SK-N-SH (cell line): ENCODE measurements around the gene GGACT. TPM values are rescaled to one million over a fixed set of nuclear protein-coding genes. Genes with fewer than 3 reads are reported as not detected.

ENCODE experiments used
- CTCF ChIA-PET: fragments of 300-600, 350-600 bp; formaldehyde crosslinking; extraction: SDS; loops from one replicate; lab custom pipeline; 2021; lab: Yijun Ruan, JAX
- POLR2A ChIA-PET: fragments of 350-600 bp; sonication (Branson Sonifier 250); formaldehyde crosslinking; extraction: SDS; loops from one replicate; lab custom pipeline; 2020; ENCODE audit warnings: antibody characterized with exemption, inconsistent platforms; lab: Yijun Ruan, JAX
- DNase-seq: peaks from one replicate; pipeline ENCODE4 v3.0.0; 2012
- H2AFZ ChIP-seq: fragments of 200-600 bp; sonication (generic); 2 replicates; pipeline ENCODE4 v1.8.1; 2016; ENCODE audit warnings: antibody characterized with exemption, mild to moderate bottlenecking, low read depth
- H3F3A ChIP-seq: fragments of 200-600 bp; sonication (generic); replicated peaks from 2 replicates; pipeline ENCODE3; 2016; ENCODE audit warnings: antibody characterized with exemption, mild to moderate bottlenecking; ENCODE audit not compliant: insufficient read depth
- H3K27ac ChIP-seq, 2 experiments: fragments of 200-500 bp in 1 of 2; fragments of 200-600 bp in 1 of 2; sonication (Bioruptor generic) in 1 of 2; sonication (generic), shearing (Covaris generic) in 1 of 2; 2 replicates each; pipeline versions ENCODE4 v1.5.1 to v1.6.1; 2014 to 2016; ENCODE audit warnings: low read depth in 2 of 2, inconsistent platforms in 1 of 2, low read length in 1 of 2, mild to moderate bottlenecking in 1 of 2, mixed read lengths in 1 of 2
- H3K27me3 ChIP-seq: fragments of 200-600 bp; sonication (generic), shearing (Covaris generic); 2 replicates; pipeline ENCODE4 v1.6.1; 2016; ENCODE audit warnings: mixed run types; ENCODE audit not compliant: insufficient read depth
- H3K36me3 ChIP-seq, 2 experiments: fragments of 200-500 bp in 1 of 2; fragments of 200-600 bp in 1 of 2; sonication (Bioruptor generic) in 1 of 2; sonication (generic) in 1 of 2; replicated peaks in 1 of 2; 2 replicates each; pipeline versions ENCODE3 to v1.5.1; 2014 to 2016; ENCODE audit warnings: low read length in 1 of 2, mild to moderate bottlenecking in 1 of 2; ENCODE audit not compliant: insufficient read depth in 2 of 2, control insufficient read depth in 1 of 2
- H3K4me1 ChIP-seq, 2 experiments: fragments of 200-500 bp in 1 of 2; fragments of 200-600 bp in 1 of 2; sonication (Bioruptor generic) in 1 of 2; sonication (generic), shearing (Covaris generic) in 1 of 2; 2 replicates each; pipeline versions ENCODE4 v1.5.1 to v1.6.1; 2014 to 2016; ENCODE audit warnings: low read depth in 1 of 2, low read length in 1 of 2, mixed run types in 1 of 2; ENCODE audit not compliant: insufficient read depth in 2 of 2, control insufficient read depth in 1 of 2
- H3K4me2 ChIP-seq: fragments of 200-600 bp; sonication (generic), shearing (Covaris generic); 2 replicates; pipeline ENCODE4 v1.6.1; 2017; ENCODE audit warnings: mixed run types
- H3K4me3 ChIP-seq, 2 experiments: fragments of 200-500 bp in 1 of 2; fragments of 200-600 bp in 1 of 2; sonication (Bioruptor generic) in 1 of 2; sonication (generic), shearing (Covaris generic) in 1 of 2; 2 replicates each; pipeline versions ENCODE4 v1.5.1 to v1.8.1; 2014 to 2016; ENCODE audit warnings: low read depth in 2 of 2, inconsistent platforms in 1 of 2, low read length in 1 of 2, mild to moderate bottlenecking in 1 of 2, mixed read lengths in 1 of 2, moderate library complexity in 1 of 2
- H3K79me2 ChIP-seq: fragments of 200-600 bp; sonication (generic); 2 replicates; pipeline ENCODE4 v1.8.1; 2017; ENCODE audit warnings: mild to moderate bottlenecking; ENCODE audit not compliant: insufficient read depth
- H3K9ac ChIP-seq: fragments of 200-600 bp; sonication (generic); 2 replicates; pipeline ENCODE4 v1.6.1; 2017; ENCODE audit warnings: mixed run types
- H3K9me2 ChIP-seq: fragments of 200-600 bp; sonication (generic); 2 replicates; pipeline ENCODE4 v1.6.1; 2017; ENCODE audit warnings: mixed run types
- H3K9me3 ChIP-seq: fragments of 200-600 bp; sonication (generic); 2 replicates; pipeline ENCODE4 v1.6.1; 2017; ENCODE audit warnings: mixed run types, mild to moderate bottlenecking, moderate library complexity
- H4K20me1 ChIP-seq: fragments of 200-600 bp; sonication (generic); 2 replicates; pipeline ENCODE4 v1.6.1; 2017; ENCODE audit warnings: mild to moderate bottlenecking, mixed run types; ENCODE audit not compliant: insufficient read depth
- FOSL2 ChIP-seq: IDR thresholded peaks from 2 replicates; pipeline ENCODE4 v1.4.0; 2012; ENCODE audit warnings: low read depth, mild to moderate bottlenecking, moderate library complexity, borderline replicate concordance
- FOXJ3 ChIP-seq: sonication (generic); formaldehyde crosslinking; IDR thresholded peaks from 2 replicates; pipeline ENCODE4 v1.5.1; 2020; ENCODE audit warnings: mild to moderate bottlenecking, missing genetic modification reagents
- FOXM1 ChIP-seq: IDR thresholded peaks from 2 replicates; pipeline ENCODE4 v1.4.0; 2012; ENCODE audit warnings: low read depth, mild to moderate bottlenecking
- GABPA ChIP-seq: IDR thresholded peaks from 2 replicates; pipeline ENCODE4 v1.4.0; 2012; ENCODE audit warnings: low read depth, mild to moderate bottlenecking
- NFIC ChIP-seq: IDR thresholded peaks from 2 replicates; pipeline ENCODE4 v1.4.0; 2012; ENCODE audit warnings: borderline replicate concordance
- NRF1 ChIP-seq: IDR thresholded peaks from 2 replicates; pipeline ENCODE4 v1.6.1; 2012; ENCODE audit warnings: low read depth, mild to moderate bottlenecking, low read length
- RCOR1 ChIP-seq: fragments of 150-350 bp; IDR thresholded peaks from 2 replicates; pipeline ENCODE4 v1.6.1; 2017; ENCODE audit warnings: antibody characterized with exemption, low read length
- SIN3A ChIP-seq: IDR thresholded peaks from 2 replicates; pipeline ENCODE4 v1.6.1; 2012; ENCODE audit warnings: low read depth, mild to moderate bottlenecking, low read length, moderate library complexity, borderline replicate concordance
- SMC3 ChIP-seq: IDR thresholded peaks from 2 replicates; pipeline ENCODE4 v1.6.1; 2012; ENCODE audit warnings: low read depth, low read length, improper control_type of control experiment
- TAF1 ChIP-seq: IDR thresholded peaks from 2 replicates; pipeline ENCODE4 v1.6.1; 2012; ENCODE audit warnings: low read depth, mild to moderate bottlenecking, low read length, moderate library complexity, borderline replicate concordance
- TEAD4 ChIP-seq: IDR thresholded peaks from 2 replicates; pipeline ENCODE4 v1.4.0; 2012; ENCODE audit warnings: mild to moderate bottlenecking, borderline replicate concordance; ENCODE audit not compliant: insufficient read depth
- YY1 ChIP-seq: IDR thresholded peaks from 2 replicates; pipeline ENCODE4 v1.4.0; 2012; ENCODE audit warnings: low read depth, mild to moderate bottlenecking
- WGBS: methylation state at CpG from one replicate; pipeline ENCODE4 v1.1.6; 2017; ENCODE audit warnings: low lambda C conversion rate; 5-methylcytosine and 5-hydroxymethylcytosine counted together
- polyA plus RNA-seq, 3 experiments: library from polyadenylated mRNA; depleted of rRNA; stranded (reverse); fragments of >200 nt; gene quantifications; 2 replicates each; pipeline ENCODE4 v1.2.3, GENCODE V29; 2012
- TF ChIP-seq, protein P1 (sequence below): IDR thresholded peaks from 2 replicates; pipeline ENCODE4; 2012
- TF ChIP-seq, protein P2 (sequence below): IDR thresholded peaks from 2 replicates; pipeline ENCODE4 v1.6.1; 2012; ENCODE audit warnings: mild to moderate bottlenecking, low read depth, low read length, moderate library complexity
- TF ChIP-seq, protein P3 (sequence below): IDR thresholded peaks from 2 replicates; pipeline ENCODE4 v1.4.0; 2012; ENCODE audit warnings: low read depth
- TF ChIP-seq, protein P4 (sequence below): fragments of 200-600 bp; sonication (generic); IDR thresholded peaks from 2 replicates; pipeline ENCODE4 v1.6.1; 2017; ENCODE audit warnings: antibody characterized with exemption, mild to moderate bottlenecking, moderate library complexity
- TF ChIP-seq, protein P5 (sequence below): fragments of 150-350 bp; IDR thresholded peaks from 2 replicates; pipeline ENCODE4 v1.6.1; 2016; ENCODE audit warnings: mild to moderate bottlenecking, low read depth, low read length

The GGACT gene
- polyA plus RNA-seq, 1 of the 3 experiments (the other 2 are of a cell fraction): 7.1 TPM

DNA sequence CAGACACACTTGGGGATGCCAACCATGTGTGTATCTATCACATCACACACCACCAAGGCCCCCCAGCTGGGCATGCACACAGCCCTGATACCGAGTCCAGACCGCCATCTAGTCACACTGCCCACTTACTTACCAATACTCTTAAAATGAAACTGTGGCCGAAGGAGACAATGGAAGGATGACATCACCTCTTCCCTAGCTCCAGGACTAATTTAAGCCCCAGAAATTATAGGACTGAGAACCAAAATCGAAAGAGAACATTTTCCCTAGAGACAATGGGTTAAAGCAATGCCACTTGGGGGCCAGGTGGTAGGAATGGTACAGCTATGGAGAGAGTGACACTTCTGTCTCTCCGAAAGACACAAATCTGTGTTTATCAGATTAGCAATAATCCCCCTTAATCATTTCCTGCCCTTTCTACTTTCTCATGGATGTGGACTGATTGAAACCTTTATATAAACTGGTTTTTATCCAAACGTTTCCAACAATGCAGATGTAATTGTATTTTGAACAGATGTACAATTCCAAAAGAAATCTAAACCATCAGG, 663 bp upstream of the GGACT start:
- 88% methylated on average over 6 of the region's 6 CpGs for WGBS
- H3K9me3 ChIP-seq: no peaks in the 10 kb centered on the region
- no peak overlapping the region for H3K4me3 ChIP-seq
- H3K36me3 ChIP-seq: no peaks in the 10 kb centered on the region
- DNase-seq: no peak
- no peaks in the 10 kb centered on the region for H3K27me3 ChIP-seq
- H3K9ac ChIP-seq: no peak overlapping the region
- H3K79me2 ChIP-seq: no peaks in the 10 kb centered on the region
- H4K20me1 ChIP-seq: no peaks in the 10 kb centered on the region
- no peaks in the 10 kb centered on the region for H3K9me2 ChIP-seq
- peaks cover 0 to 5% of the 10 kb centered on the region in 2 experiments; a peak in 1 of 4 replicates for H3K4me1 ChIP-seq
- no peak overlapping the region for H3K27ac ChIP-seq
- peak overlapping the region; percentile 97; the same call in 1 of the 2 replicates for H2AFZ ChIP-seq
- ChIA-PET POLR2A (no interaction called here), CTCF (interaction anchor here (0.6 to 5.8 kb wide), 12 partner anchors 8 to 1152 kb away, joined by 3 to 30 read pairs (median 4); no protein-coding TSS in a partner anchor)
- peak overlapping the region; percentile 76 for H3K4me2 ChIP-seq
- H3F3A ChIP-seq: no peaks in the 10 kb centered on the region
- TF ChIP-seq TEAD4 (no peak), FOXJ3 (no peak), GABPA (no peak), SMC3 (no peak), NRF1 (no peak), NFIC (no peak), YY1 (no peak)
- TF ChIP-seq, protein P1, sequence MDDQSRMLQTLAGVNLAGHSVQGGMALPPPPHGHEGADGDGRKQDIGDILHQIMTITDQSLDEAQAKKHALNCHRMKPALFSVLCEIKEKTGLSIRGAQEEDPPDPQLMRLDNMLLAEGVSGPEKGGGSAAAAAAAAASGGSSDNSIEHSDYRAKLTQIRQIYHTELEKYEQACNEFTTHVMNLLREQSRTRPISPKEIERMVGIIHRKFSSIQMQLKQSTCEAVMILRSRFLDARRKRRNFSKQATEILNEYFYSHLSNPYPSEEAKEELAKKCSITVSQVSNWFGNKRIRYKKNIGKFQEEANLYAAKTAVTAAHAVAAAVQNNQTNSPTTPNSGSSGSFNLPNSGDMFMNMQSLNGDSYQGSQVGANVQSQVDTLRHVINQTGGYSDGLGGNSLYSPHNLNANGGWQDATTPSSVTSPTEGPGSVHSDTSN: no peak

DNA sequence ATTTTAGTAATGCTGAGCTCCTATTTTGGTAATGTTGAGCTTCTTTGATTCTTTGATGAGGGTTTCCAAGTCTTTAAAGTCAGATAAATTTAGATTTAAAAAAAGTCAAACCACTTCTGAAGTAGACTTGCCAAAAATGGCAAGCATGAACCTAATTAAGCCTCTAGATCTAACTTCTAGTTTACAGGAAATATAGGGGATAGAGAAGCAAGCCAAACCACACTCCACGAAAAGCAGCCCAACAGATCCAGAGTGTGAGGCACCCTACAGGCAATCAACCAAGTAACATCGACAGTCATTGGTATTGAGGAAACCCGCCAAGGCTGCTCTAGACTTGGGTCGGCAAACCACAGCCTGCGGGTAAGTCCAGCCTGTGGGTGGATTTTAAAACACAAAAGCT, 3.7 kb downstream of the GGACT start:
- H3K27me3 ChIP-seq: no peaks in the 10 kb centered on the region
- no peaks in the 10 kb centered on the region for H3K79me2 ChIP-seq
- no peaks in the 10 kb centered on the region for H3K9me3 ChIP-seq
- H2AFZ ChIP-seq: no peak overlapping the region
- ChIA-PET CTCF (interaction anchor here (1.5 to 5.8 kb wide), 2 partner anchors 12 to 517 kb away, joined by 5 to 30 read pairs; no protein-coding TSS in a partner anchor), POLR2A (no interaction called here)
- no peak overlapping the region for H3K4me3 ChIP-seq
- H3K36me3 ChIP-seq: peaks cover 0 to 6% of the 10 kb centered on the region in 2 experiments
- no peak overlapping the region for H3K27ac ChIP-seq
- TF ChIP-seq FOSL2 (no peak), SMC3 (no peak), FOXJ3 (no peak), RCOR1 (no peak), GABPA (no peak), FOXM1 (no peak), TAF1 (no peak), NFIC (no peak), SIN3A (no peak)
- TF ChIP-seq, protein P2, sequence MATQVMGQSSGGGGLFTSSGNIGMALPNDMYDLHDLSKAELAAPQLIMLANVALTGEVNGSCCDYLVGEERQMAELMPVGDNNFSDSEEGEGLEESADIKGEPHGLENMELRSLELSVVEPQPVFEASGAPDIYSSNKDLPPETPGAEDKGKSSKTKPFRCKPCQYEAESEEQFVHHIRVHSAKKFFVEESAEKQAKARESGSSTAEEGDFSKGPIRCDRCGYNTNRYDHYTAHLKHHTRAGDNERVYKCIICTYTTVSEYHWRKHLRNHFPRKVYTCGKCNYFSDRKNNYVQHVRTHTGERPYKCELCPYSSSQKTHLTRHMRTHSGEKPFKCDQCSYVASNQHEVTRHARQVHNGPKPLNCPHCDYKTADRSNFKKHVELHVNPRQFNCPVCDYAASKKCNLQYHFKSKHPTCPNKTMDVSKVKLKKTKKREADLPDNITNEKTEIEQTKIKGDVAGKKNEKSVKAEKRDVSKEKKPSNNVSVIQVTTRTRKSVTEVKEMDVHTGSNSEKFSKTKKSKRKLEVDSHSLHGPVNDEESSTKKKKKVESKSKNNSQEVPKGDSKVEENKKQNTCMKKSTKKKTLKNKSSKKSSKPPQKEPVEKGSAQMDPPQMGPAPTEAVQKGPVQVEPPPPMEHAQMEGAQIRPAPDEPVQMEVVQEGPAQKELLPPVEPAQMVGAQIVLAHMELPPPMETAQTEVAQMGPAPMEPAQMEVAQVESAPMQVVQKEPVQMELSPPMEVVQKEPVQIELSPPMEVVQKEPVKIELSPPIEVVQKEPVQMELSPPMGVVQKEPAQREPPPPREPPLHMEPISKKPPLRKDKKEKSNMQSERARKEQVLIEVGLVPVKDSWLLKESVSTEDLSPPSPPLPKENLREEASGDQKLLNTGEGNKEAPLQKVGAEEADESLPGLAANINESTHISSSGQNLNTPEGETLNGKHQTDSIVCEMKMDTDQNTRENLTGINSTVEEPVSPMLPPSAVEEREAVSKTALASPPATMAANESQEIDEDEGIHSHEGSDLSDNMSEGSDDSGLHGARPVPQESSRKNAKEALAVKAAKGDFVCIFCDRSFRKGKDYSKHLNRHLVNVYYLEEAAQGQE: no peak
- TF ChIP-seq, protein P3, sequence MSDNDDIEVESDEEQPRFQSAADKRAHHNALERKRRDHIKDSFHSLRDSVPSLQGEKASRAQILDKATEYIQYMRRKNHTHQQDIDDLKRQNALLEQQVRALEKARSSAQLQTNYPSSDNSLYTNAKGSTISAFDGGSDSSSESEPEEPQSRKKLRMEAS: no peak
- TF ChIP-seq, protein P4, sequence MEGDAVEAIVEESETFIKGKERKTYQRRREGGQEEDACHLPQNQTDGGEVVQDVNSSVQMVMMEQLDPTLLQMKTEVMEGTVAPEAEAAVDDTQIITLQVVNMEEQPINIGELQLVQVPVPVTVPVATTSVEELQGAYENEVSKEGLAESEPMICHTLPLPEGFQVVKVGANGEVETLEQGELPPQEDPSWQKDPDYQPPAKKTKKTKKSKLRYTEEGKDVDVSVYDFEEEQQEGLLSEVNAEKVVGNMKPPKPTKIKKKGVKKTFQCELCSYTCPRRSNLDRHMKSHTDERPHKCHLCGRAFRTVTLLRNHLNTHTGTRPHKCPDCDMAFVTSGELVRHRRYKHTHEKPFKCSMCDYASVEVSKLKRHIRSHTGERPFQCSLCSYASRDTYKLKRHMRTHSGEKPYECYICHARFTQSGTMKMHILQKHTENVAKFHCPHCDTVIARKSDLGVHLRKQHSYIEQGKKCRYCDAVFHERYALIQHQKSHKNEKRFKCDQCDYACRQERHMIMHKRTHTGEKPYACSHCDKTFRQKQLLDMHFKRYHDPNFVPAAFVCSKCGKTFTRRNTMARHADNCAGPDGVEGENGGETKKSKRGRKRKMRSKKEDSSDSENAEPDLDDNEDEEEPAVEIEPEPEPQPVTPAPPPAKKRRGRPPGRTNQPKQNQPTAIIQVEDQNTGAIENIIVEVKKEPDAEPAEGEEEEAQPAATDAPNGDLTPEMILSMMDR: no peak
- TF ChIP-seq, protein P5, sequence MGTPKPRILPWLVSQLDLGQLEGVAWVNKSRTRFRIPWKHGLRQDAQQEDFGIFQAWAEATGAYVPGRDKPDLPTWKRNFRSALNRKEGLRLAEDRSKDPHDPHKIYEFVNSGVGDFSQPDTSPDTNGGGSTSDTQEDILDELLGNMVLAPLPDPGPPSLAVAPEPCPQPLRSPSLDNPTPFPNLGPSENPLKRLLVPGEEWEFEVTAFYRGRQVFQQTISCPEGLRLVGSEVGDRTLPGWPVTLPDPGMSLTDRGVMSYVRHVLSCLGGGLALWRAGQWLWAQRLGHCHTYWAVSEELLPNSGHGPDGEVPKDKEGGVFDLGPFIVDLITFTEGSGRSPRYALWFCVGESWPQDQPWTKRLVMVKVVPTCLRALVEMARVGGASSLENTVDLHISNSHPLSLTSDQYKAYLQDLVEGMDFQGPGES: no peak
- H3K4me1 ChIP-seq: peaks cover 0 to 5% of the 10 kb centered on the region in 2 experiments; a peak in 1 of 4 replicates
- no peaks in the 10 kb centered on the region for H4K20me1 ChIP-seq
- no peak for DNase-seq
- WGBS: 62% methylated on average over 2 of the region's 5 CpGs
- no peak overlapping the region for H3K4me2 ChIP-seq
- no peaks in the 10 kb centered on the region for H3K9me2 ChIP-seq
- no peak overlapping the region for H3K9ac ChIP-seq
- H3F3A ChIP-seq: no peaks in the 10 kb centered on the region
